ENCODE results near the gene ILF2.
"Not testable (repeated sequence)": the region's sequence is repeated elsewhere in the genome, so short reads cannot be mapped to it uniquely, and the experiment has no call there.

The ILF2 gene

DNA sequence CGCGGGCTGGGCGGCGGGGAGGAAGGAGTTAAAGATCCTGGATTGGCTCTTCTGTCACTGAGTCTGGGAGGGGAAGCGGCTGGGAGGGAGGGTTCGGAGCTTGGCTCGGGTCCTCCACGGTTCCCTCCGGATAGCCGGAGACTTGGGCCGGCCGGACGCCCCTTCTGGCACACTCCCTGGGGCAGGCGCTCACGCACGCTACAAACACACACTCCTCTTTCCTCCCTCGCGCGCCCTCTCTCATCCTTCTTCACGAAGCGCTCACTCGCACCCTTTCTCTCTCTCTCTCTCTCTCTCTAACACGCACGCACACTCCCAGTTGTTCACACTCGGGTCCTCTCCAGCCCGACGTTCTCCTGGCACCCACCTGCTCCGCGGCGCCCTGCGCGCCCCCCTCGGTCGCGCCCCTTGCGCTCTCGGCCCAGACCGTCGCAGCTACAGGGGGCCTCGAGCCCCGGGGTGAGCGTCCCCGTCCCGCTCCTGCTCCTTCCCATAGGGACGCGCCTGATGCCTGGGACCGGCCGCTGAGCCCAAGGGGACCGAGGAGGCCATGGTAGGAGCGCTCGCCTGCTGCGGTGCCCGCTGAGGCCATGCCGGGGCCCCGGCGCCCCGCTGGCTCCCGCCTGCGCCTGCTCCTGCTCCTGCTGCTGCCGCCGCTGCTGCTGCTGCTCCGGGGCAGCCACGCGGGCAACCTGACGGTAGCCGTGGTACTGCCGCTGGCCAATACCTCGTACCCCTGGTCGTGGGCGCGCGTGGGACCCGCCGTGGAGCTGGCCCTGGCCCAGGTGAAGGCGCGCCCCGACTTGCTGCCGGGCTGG is 7.9 kb upstream of the ILF2 start, which contains the start of gene NPR1:
Gene NPR1 (plus strand): TSS at position 170 of the 818 bp plus-strand sequence. CDS start 421 bp downstream, at position 591.
- no peak for DNase-seq

- peak; percentile 38 for DNase-seq
These were observed 7.1 kb upstream of the ILF2 start for GRCh38 chr1:153677718-153678518.

DNA sequence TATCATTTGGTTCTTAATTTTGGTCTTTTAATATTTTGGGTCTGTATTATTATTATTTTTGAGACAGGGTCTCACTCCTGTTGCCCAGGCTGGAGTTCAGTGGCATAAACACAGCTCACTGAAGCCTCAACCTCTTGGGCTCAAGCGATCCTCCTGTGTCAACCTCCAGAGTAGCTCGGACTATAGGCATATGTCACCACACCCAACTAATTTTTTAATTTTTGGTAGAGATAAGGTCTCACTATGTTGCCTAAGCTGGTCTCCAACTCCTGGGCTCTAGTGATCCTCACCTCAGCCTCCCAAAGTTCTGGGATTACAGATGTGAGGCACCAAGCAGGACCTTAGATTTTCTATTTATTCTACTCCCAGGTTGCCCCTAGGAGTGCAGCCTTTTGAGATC is 2.7 kb upstream of the ILF2 start:
- DNase-seq: no peak

GRCh38 chr1:153671628-153672353 is 998 bp upstream of the ILF2 start:
- DNase-seq: not testable (repeated sequence)

DNA sequence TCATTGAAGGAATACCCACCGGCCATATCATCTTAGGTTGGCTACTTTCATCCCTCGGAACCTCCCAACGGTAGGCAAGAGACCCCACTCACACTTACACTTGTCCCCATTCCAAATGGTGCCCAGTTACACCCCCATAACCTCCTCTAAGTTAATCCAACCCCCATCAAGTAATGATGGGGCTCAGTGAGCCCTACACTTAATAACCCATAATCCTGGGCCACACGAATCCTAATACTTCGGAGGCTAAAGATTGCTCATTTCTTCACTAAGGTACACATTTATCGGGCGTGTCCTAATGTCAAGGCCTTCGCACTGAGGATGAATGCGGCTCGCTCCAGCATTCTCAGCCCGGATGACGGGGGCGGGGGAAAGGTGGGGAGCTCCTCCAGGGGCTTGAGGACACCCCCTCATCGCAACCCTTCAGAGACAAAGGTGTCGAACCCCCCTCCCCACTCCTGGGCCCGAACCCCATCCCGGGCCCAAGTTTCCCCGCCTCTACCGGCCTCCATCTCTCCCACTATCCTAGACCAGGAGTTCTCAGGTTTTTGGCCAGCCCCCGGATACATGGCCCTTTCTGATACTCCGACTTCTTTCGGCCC is 435 bp downstream of the ILF2 start:
- no peak for DNase-seq

- no peak for DNase-seq
These were observed 1.2 kb downstream of the ILF2 start for GRCh38 chr1:153669606-153670005.

GRCh38 chr1:153668672-153669071 is 2.1 kb downstream of the ILF2 start:
- not testable (repeated sequence) for DNase-seq

GRCh38 chr1:153667439-153667838 is 3.4 kb downstream of the ILF2 start:
- no peak for DNase-seq

GRCh38 chr1:153663211-153663610 is 7.6 kb downstream of the ILF2 start:
- DNase-seq: no peak

DNA sequence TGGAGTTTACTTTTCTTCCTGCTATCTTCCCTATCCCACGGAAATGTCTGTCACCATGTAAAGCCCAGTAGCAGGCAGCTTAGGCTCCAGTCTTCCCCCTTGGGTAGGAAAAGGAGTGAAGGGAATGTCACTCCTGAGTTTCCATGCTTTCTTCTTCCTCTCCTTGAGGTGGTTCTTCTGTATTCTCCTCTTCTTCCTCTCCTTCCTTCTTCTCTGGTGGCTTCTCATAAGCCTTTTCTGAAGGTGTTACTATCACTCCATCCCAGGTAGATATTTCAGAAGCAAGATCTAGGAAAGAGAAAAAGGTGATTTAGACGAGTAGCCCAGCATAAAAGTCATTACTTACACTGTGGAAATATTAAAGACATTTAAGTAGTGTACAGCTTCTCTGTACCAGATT is 8.5 kb downstream of the ILF2 start:
- no peak for DNase-seq

- no peak for DNase-seq
These were observed 9.6 kb downstream of the ILF2 start for GRCh38 chr1:153661111-153661708.

- no peak for DNase-seq
These were observed 11.1 kb downstream of the ILF2 start for GRCh38 chr1:153659656-153660055.

GRCh38 chr1:153659175-153659534 is 11.6 kb downstream of the ILF2 start:
- no peak for DNase-seq

DNA sequence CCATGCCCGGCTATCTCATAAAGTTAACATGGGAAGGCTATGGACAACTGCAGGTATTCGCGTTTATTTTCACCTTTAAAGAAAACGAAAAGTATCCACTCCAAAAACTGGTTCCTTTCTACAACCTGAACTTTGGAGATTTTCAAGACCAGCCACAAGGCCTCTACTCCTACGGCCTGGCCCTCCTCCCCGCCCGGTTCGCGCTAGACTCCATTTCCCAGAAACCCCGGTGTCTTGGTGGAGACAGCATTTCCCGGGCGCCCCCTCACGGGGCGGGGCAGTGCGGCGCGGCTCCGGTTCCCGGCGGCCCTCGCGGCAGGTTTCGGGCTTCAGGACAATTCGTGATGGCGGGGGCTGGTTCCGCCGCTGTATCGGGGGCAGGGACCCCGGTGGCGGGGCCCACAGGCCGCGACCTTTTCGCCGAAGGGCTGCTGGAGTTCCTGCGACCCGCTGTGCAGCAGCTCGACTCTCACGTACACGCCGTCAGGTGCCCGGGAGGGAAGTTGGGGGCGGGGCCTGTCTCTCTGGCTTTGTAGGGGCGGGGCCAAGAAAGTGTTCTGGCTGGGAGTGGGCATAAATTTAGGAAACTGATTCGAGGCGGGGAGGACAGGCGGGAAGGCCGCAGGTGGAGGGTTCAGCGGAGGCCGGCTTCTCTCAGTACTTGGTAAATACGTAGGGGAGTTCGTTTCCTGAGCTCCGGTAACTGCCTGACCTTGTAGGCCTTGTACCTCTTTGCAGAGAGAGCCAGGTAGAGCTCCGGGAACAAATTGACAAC is 12.2 kb downstream of the ILF2 start, which contains the start of gene SNAPIN:
Gene SNAPIN (plus strand): TSS at position 304 of the 775 bp plus-strand sequence. CDS start 41 bp downstream, at position 345.
- peak; percentile 87 for DNase-seq

DNA sequence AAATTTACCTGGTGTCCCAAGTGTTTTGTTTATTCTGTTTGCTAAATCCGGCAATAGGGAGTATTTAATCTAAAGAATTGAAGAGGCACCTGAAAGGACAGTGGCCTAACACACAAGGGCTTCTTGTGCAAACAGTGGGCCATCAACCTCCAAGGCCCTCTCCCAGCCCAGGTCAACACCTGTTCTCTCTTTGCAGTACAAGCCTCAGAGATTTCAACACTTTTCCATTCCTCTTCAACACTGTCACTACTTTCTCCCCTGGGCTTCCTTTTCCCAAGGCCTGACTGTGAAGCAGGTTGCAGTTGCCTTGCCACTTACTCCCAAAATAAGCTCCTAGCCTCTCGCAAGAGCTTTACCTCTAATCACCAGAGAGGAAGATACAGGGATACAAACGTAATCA is 15.5 kb downstream of the ILF2 start:
- DNase-seq: no peak

GRCh38 chr1:153652805-153653500 is 17.8 kb downstream of the ILF2 start:
- peak; percentile 37 for DNase-seq

DNA sequence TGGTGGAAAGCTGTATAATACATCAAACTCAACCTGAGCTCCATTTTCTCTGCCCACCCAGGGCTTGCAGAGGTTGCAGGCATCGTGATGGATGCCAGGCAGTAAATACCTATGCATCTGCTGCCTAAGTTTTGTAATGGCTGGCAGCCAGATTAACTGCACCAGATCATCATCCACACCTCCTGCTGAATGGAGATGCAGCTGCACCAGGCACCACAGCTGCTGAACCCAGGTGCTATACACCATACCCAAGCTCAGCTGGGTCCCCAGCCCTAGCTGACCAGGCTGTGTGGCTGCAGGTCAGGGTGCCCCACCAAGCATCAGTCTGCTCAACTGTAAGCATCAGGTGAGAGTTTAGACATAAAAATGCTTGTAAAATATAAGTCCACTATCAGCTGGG is 19.0 kb downstream of the ILF2 start:
- no peak for DNase-seq

DNA sequence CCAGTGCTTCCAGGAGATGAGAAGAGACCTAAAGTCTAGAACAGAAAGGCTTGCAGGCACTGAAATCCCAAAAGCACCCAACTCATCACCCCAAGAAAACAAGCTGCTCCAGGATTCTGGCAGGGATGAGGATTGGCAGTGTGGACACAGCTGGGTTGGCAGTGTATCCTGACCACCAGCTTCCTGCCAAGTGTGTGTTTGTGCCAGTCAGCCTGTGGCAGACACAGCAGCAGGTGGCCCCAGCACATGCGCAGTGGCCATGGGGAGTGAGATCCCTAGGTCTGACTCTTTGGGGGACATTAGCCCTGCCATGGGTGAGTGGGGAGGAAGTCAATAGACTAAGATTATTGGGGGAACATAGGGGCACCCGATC is 20.9 kb downstream of the ILF2 start:
- no peak for DNase-seq

DNA sequence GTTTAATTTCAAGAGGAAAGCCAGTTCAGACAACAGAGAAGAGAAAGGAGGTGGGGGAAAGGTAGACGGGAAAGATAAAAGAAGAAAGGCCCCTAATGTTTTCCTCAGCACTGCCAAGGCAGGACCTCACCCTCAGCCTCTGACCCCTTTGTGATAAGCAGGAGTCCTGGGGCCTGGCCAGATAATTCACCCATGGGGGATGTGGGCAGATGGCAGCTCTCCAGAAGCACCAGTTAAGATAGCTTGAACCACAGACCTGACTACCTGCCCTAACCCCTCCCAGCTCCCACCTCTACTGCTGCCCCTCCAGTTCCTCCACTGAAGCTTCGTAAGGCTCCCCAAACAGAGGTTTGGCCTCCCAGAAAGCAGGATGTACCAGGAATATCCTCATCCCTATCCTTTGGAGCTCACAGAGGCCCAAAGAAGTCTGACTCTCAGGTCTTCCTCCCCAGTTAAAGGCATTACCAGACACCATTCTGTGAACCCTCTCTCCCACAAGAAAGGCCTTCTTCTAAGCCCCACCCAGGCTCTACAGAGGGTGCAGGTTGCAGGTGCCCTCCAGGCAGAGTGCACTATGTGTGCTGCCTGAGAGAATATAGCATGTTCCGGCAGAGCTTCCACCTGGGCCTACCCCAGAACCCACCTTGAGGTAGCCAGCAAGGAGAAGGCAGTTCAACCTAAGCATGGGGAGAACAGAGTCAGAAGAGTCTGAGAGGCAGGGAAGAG is 21.5 kb downstream of the ILF2 start:
- DNase-seq: no peak

DNA sequence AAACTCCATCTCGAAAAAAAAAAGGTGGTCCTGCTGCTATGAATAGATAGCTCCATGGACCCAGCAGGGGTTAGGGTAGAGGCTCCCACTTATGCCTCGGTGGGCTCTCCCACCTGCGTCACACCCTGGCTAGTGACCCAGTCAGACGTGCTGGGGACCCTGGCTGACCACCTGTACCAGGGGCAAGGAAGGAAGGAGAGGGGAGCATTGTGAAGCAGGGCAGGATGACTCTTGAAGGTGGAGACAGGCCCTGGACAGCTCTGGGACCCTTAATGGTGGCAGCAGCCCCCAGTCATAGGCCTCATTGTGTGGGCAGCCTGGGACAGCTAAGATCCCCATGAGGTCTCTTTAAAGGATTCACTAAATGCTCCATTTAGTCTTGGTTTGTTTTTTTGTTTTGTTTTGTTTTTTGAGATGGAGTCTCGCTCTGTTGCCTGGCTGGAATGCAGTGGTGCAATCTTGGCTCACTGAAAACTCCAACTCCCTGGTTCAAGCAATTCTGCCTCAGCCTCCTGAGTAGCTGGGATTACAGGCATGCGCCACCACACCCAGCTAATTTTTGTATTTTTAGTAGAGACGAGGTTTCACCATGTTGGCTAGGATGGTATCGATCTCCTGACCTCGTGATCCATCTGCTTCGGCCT is 22.7 kb downstream of the ILF2 start:
- DNase-seq: no peak
